Natural killer cell (primary cell): ENCODE data around the gene MLC1. TPM values are rescaled to one million over a fixed set of nuclear protein-coding genes. Genes with fewer than 3 reads are reported as not detected.

Experiments
- ATAC-seq, 3 donors: fragments of 150-1000 bp in 2 of 3; fragments of 200-7000 bp in 1 of 3; cut with Tn5 transposase; 1 replicate in 1 of 3; 2 replicates in 2 of 3; pipeline ENCODE4 v1.10.0; 2021; ENCODE audit warnings: mild to moderate bottlenecking in 2 of 3, moderate library complexity in 2 of 3
- DNase-seq, 2 donors: peaks; one replicate each; pipeline versions ENCODE4 v3.0.0 to v3.0.0-alpha.2; 2013 to 2021; ENCODE audit warnings: mixed read lengths in 1 of 2
- H3K27ac ChIP-seq: one replicate; pipeline ENCODE4 v1.5.1; 2013; ENCODE audit warnings: mild to moderate bottlenecking, low read length
- H3K27me3 ChIP-seq: one replicate; pipeline ENCODE4 v1.6.1; 2013; ENCODE audit warnings: low read length; ENCODE audit not compliant: control insufficient read depth, insufficient read depth
- H3K36me3 ChIP-seq: one replicate; pipeline ENCODE4 v1.6.1; 2013; ENCODE audit warnings: low read length; ENCODE audit not compliant: control insufficient read depth, insufficient read depth
- H3K4me1 ChIP-seq: one replicate; pipeline ENCODE4 v1.6.1; 2013; ENCODE audit warnings: low read length; ENCODE audit not compliant: control insufficient read depth, insufficient read depth
- H3K4me3 ChIP-seq: one replicate; pipeline ENCODE4 v1.5.1; 2013; ENCODE audit warnings: low read length
- H3K9me3 ChIP-seq: one replicate; pipeline ENCODE4 v1.6.1; 2013; ENCODE audit warnings: low read length; ENCODE audit not compliant: control insufficient read depth, insufficient read depth
- H3K27ac Mint-ChIP-seq, 2 donors: one replicate each; pipeline ENCODE4 v1.8.0; 2022; ENCODE audit warnings: mild to moderate bottlenecking in 2 of 2, mixed read lengths in 2 of 2, moderate library complexity in 1 of 2
- H3K27me3 Mint-ChIP-seq, 2 donors: one replicate each; pipeline ENCODE4 v1.8.0; 2022; ENCODE audit warnings: low read depth in 2 of 2, mixed read lengths in 2 of 2
- H3K36me3 Mint-ChIP-seq: one replicate; pipeline ENCODE4 v1.8.0; 2022; ENCODE audit warnings: mixed read lengths
- H3K4me1 Mint-ChIP-seq, 2 donors: one replicate each; pipeline ENCODE4 v1.8.0; 2022; ENCODE audit warnings: mixed read lengths in 2 of 2
- H3K4me3 Mint-ChIP-seq: one replicate; pipeline ENCODE4 v1.8.0; 2022; ENCODE audit warnings: mild to moderate bottlenecking, moderate library complexity, mixed read lengths
- H3K9me3 Mint-ChIP-seq, 2 donors: one replicate each; pipeline ENCODE4 v1.8.0; 2022; ENCODE audit warnings: mixed read lengths in 2 of 2
- WGBS: methylation state at CpG from one replicate; pipeline ENCODE4 v1.1.7; 2013; ENCODE audit warnings: missing lambda C conversion rate; ENCODE audit not compliant: insufficient coverage; 5-methylcytosine and 5-hydroxymethylcytosine counted together
- intact Hi-C: fragments of 100-400 bp; cut with micrococcal nuclease; formaldehyde crosslinking; loops from one replicate; pipeline ENCODE4 v1.14.2; 2022
- total RNA-seq, 4 donors: library from RNA; stranded (reverse); fragments of 120-200 nt in 1 of 4; gene quantifications; one replicate each; pipeline versions ENCODE4 v1.2.3 to v1.2.4, GENCODE V29; 2013 to 2022
- TF ChIP-seq, protein P1 (sequence below): fragments of 200-600 bp; IDR thresholded peaks from one replicate; pipeline ENCODE4 v1.8.0; 2022; ENCODE audit warnings: antibody characterized with exemption

The MLC1 gene
- total RNA-seq, 3 donors from 2014 or later (not counting 1 experiment from before 2014, with no cell fraction given), result 67.7 to 96.1 (median 73.7) TPM

DNA sequence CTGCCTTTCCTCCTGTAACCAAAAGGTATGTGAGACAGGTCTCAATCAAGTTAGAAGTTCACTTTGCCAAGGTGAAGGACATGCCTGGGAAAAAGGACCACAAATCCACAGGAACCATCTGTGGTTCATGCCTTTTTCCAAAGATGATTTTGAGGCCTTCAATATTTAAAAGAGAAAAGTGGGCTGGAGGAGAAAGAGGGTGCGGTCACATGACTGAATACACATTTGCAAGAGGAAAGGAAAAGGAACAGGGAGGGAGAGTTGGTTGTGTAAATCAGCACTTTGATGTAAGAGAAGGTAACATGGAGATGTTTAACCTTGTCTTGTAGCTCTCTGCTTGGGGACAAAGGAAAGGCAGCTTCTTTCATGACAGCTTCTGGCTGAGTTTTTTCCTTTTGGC lies 25.8 kb upstream of the MLC1 start:
- Histone ChIP-seq H3K4me1 (peaks cover 14% of the 10 kb centered on the region), H3K27ac (no peak overlapping the region), H3K9me3 (no peaks in the 10 kb centered on the region), H3K27me3 (no peaks in the 10 kb centered on the region), H3K36me3 (no peaks in the 10 kb centered on the region), H3K4me3 (no peak overlapping the region)
- DNase-seq (no peak), ATAC-seq (no peak)
- Mint-ChIP-seq H3K36me3 (no peaks in the 10 kb centered on the region), H3K27ac (peak overlapping the region in 1 of 2 donors; percentile 6), H3K4me3 (no peak overlapping the region), H3K9me3 (no peaks in the 10 kb centered on the region), H3K27me3 (no peaks in the 10 kb centered on the region), H3K4me1 (peaks cover 8 to 21% of the 10 kb centered on the region in 2 donors)
- WGBS, result 94% methylated on average over 1 of the region's 1 CpG
- intact Hi-C loops, result no loop called here
- TF ChIP-seq, protein P1, sequence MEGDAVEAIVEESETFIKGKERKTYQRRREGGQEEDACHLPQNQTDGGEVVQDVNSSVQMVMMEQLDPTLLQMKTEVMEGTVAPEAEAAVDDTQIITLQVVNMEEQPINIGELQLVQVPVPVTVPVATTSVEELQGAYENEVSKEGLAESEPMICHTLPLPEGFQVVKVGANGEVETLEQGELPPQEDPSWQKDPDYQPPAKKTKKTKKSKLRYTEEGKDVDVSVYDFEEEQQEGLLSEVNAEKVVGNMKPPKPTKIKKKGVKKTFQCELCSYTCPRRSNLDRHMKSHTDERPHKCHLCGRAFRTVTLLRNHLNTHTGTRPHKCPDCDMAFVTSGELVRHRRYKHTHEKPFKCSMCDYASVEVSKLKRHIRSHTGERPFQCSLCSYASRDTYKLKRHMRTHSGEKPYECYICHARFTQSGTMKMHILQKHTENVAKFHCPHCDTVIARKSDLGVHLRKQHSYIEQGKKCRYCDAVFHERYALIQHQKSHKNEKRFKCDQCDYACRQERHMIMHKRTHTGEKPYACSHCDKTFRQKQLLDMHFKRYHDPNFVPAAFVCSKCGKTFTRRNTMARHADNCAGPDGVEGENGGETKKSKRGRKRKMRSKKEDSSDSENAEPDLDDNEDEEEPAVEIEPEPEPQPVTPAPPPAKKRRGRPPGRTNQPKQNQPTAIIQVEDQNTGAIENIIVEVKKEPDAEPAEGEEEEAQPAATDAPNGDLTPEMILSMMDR, result no peak

DNA sequence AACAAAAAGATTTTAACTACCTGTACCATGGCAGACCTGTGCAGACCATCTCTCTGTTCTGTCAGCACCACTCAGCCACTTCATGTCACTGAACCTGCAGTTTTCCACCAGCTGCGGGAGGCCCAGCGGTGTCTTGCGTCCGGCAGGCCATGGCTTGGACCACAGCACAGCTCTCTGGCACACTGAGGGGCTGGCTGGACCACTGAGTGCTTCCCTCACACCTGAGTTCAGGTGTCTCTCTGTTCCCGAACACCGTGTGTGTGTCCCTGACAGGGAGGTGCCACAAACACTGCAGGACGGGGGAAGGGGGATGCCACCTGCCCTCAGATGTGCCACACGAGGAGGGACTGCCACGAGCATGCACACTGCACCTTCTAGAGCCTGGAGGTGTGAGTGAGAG lies 22.3 kb upstream of the MLC1 start:
- Histone ChIP-seq H3K4me3 (no peak overlapping the region), H3K4me1 (peaks cover 24% of the 10 kb centered on the region), H3K9me3 (no peaks in the 10 kb centered on the region), H3K27ac (no peak overlapping the region), H3K27me3 (no peaks in the 10 kb centered on the region), H3K36me3 (no peaks in the 10 kb centered on the region)
- DNase-seq (no peak), ATAC-seq (no peak)
- Mint-ChIP-seq H3K36me3 (no peaks in the 10 kb centered on the region), H3K4me3 (no peak overlapping the region), H3K27ac (no peak overlapping the region), H3K9me3 (no peaks in the 10 kb centered on the region), H3K27me3 (no peaks in the 10 kb centered on the region), H3K4me1 (peaks cover 26 to 45% of the 10 kb centered on the region in 2 donors)
- intact Hi-C loops, result no loop called here
- TF ChIP-seq, protein P1, result no peak
- 85% methylated on average over 9 of the region's 9 CpGs for WGBS

DNA sequence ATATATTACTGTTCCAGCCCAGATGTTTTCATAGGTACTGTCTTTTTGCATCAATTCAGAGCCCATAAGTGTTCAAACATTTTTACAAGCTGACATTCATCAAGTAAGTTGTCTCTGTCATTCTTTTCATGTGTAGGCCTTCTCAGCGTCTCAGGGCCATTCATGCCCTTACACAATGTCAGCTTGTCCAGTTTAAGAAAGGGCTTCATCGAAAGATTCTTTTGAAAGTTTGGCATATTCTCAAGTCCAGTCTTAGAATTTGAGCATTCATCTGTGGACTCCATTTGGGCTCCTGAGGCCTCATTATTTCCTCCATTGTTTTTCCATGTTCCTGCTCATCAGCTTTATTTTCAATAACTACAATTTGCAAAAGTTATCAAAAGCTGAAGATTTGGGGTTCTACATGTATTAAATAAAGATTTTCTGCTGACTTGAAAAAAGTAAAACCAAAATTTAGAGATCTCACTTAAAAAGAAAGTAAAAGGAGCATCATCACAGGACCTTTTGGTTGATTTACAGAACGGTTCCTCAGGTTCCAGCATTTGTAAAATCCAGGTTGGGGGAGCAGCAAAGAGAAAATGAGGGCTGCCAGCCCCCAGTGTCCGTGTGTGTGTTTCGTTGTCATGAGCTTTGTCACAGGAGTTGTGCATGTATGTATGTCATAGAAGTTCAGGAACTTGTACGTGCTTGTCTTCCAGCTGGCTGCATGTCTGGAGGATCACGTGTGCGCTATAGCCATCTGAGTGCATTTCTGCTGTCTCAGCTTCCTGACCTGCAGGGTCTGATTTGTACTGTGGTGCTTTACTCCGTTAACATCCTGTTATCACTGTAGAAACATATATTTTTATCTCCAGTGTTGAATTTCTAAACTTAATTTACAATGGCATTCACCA lies 20.2 kb upstream of the MLC1 start:
- peak overlapping the region; percentile 78 to 84 for H3K27ac Mint-ChIP-seq
- intact Hi-C loops, result no loop called here

More for the DNA sequence above, 20.2 kb upstream of the MLC1 start:
- Histone ChIP-seq H3K27ac (peak overlapping the region; percentile 8), H3K27me3 (no peaks in the 10 kb centered on the region), H3K4me3 (no peak overlapping the region), H3K4me1 (peaks cover 24% of the 10 kb centered on the region), H3K36me3 (no peaks in the 10 kb centered on the region), H3K9me3 (no peaks in the 10 kb centered on the region)
- ATAC-seq (peak; percentile 53 to 74 (median 66)), DNase-seq (peak in 1 of 2 donors; percentile 38)
- TF ChIP-seq, protein P1, result no peak
- Mint-ChIP-seq H3K4me3 (peak overlapping the region; percentile 74), H3K4me1 (peaks cover 30 to 38% of the 10 kb centered on the region in 2 donors), H3K36me3 (no peaks in the 10 kb centered on the region), H3K9me3 (no peaks in the 10 kb centered on the region), H3K27me3 (no peaks in the 10 kb centered on the region)
- 15% methylated on average over 9 of the region's 9 CpGs for WGBS
